Measurements from ENCODE around the gene TST.

TST gene

GRCh38 chr22:37063431-37064420 lies 44.5 kb upstream of the TST start:
- TF ChIP-seq CTCF (IDR thresholded peaks at IDR 0.05; ENCODE audit: low read depth, low read length, missing control alignments) = no peak
- no peak overlapping the region for H3K4me3 ChIP-seq (replicated peaks; ENCODE audit: low read depth, low read length)
- no peak for DNase-seq (ENCODE audit: extremely low read depth, low read depth)

GRCh38 chr22:37062702-37063381 lies 43.6 kb upstream of the TST start:
- no peak overlapping the region for H3K4me3 ChIP-seq (replicated peaks; ENCODE audit: low read depth, low read length)
- TF ChIP-seq CTCF (IDR thresholded peaks at IDR 0.05; ENCODE audit: low read depth, low read length, missing control alignments) = no peak
- DNase-seq (ENCODE audit: extremely low read depth, low read depth) = no peak

- no peak for DNase-seq (ENCODE audit: extremely low read depth, low read depth)
- H3K4me3 ChIP-seq (replicated peaks; ENCODE audit: low read depth, low read length) = no peak overlapping the region
- TF ChIP-seq CTCF (IDR thresholded peaks at IDR 0.05; ENCODE audit: low read depth, low read length, missing control alignments) = no peak
Measured at GRCh38 chr22:37062376-37062675, 43.1 kb upstream of the TST start.

- no peak for DNase-seq (ENCODE audit: extremely low read depth, low read depth)
- TF ChIP-seq CTCF (IDR thresholded peaks at IDR 0.05; ENCODE audit: low read depth, low read length, missing control alignments) = no peak
- H3K4me3 ChIP-seq (replicated peaks; ENCODE audit: low read depth, low read length) = no peak overlapping the region
Measured at GRCh38 chr22:37061611-37062375, 42.5 kb upstream of the TST start.

GRCh38 chr22:37060801-37061610 lies 41.8 kb upstream of the TST start:
- no peak overlapping the region for H3K4me3 ChIP-seq (replicated peaks; ENCODE audit: low read depth, low read length)
- DNase-seq (ENCODE audit: extremely low read depth, low read depth) = no peak
- TF ChIP-seq CTCF (IDR thresholded peaks at IDR 0.05; ENCODE audit: low read depth, low read length, missing control alignments) = no peak

- no peak for DNase-seq (ENCODE audit: extremely low read depth, low read depth)
- no peak for TF ChIP-seq CTCF (IDR thresholded peaks at IDR 0.05; ENCODE audit: low read depth, low read length, missing control alignments)
Measured at GRCh38 chr22:37059876-37060449, 40.7 kb upstream of the TST start.

More at GRCh38 chr22:37059876-37060449, 40.7 kb upstream of the TST start:
- no peak overlapping the region for H3K4me3 ChIP-seq (replicated peaks; ENCODE audit: low read depth, low read length)

Measured in HFF-Myc (cell line).